DMS153 (cell line): ENCODE data around the gene COX14.
"Not testable (repeated sequence)": the region's sequence is repeated elsewhere in the genome, so short reads cannot be mapped to it uniquely, and the experiment has no call there.

Experiments used
- DNase-seq: peaks from one replicate; lab custom pipeline; 2025; lab: John Stamatoyannopoulos, UW

The COX14 gene

GRCh38 chr12:50154947-50155346 lies 42.9 kb downstream of the COX14 start:
- DNase-seq: not testable (repeated sequence)

- DNase-seq: no peak
Observed at GRCh38 chr12:50156641-50157040, 44.6 kb downstream of the COX14 start.

GRCh38 chr12:50157259-50157658 lies 45.2 kb downstream of the COX14 start:
- DNase-seq: no peak

- DNase-seq: no peak
Observed at GRCh38 chr12:50160643-50161042, 48.6 kb downstream of the COX14 start.

GRCh38 chr12:50162230-50162629 lies 50.2 kb downstream of the COX14 start:
- no peak for DNase-seq

- DNase-seq: no peak
Observed at GRCh38 chr12:50164963-50165362, 52.9 kb downstream of the COX14 start.

- DNase-seq: no peak
Observed at GRCh38 chr12:50166799-50167048, 54.7 kb downstream of the COX14 start.

GRCh38 chr12:50167049-50167828 lies 55.2 kb downstream of the COX14 start, which contains the start of gene CERS5:
CERS5 (minus strand) TSS chr12:50167369; CDS start chr12:50167297, 72 bp downstream.
- peak; percentile 96 for DNase-seq
